H1 (cell line): ENCODE data around the gene ZNF132. TPM values are rescaled to one million over a fixed set of nuclear protein-coding genes. Genes with fewer than 3 reads are reported as not detected.

Experiments
- CTCF ChIA-PET: fragments of 300-600 bp; sonication (Branson Sonifier 250); formaldehyde crosslinking; loops from one replicate; lab custom pipeline; 2021; ENCODE audit not compliant: partially characterized antibody; lab: Charles Lee
- POLR2A ChIA-PET: fragments of 300-600 bp; sonication (Branson Sonifier 250); formaldehyde crosslinking; loops from one replicate; lab custom pipeline; 2021; ENCODE audit warnings: inconsistent platforms; ENCODE audit not compliant: partially characterized antibody; lab: Charles Lee
- DNase-seq, 2 experiments: peaks; one replicate each; pipeline versions ENCODE4 v3.0.0 to v3.0.0-alpha.2; 2010 to 2022; ENCODE audit warnings: low spot score in 2 of 2, low read depth in 1 of 2, mixed read lengths in 1 of 2
- FAIRE-seq: peaks from 2 replicates; lab custom pipeline; 2011; peaks lifted over from hg19 to GRCh38; lab: Jason Lieb, UNC
- H2AFZ ChIP-seq: 2 replicates; pipeline ENCODE4 v1.8.1; 2012; ENCODE audit warnings: low read length, inconsistent platforms
- H2AK5ac ChIP-seq: 2 replicates; pipeline ENCODE4 v1.6.1; 2013; ENCODE audit warnings: low read depth, low read length
- H2BK120ac ChIP-seq: replicated peaks from 2 replicates; pipeline ENCODE3; 2013; ENCODE audit warnings: low read depth, low read length, inconsistent platforms
- H2BK12ac ChIP-seq: 2 replicates; pipeline ENCODE4 v1.6.1; 2013; ENCODE audit warnings: low read depth, low read length
- H2BK15ac ChIP-seq: 2 replicates; pipeline ENCODE4 v1.6.1; 2013; ENCODE audit warnings: low read length
- H2BK20ac ChIP-seq: 2 replicates; pipeline ENCODE4 v1.6.1; 2013; ENCODE audit warnings: low read length
- H2BK5ac ChIP-seq: 2 replicates; pipeline ENCODE4 v1.6.1; 2013; ENCODE audit warnings: low read depth, low read length
- H3K14ac ChIP-seq: 2 replicates; pipeline ENCODE4 v1.6.1; 2013; ENCODE audit warnings: inconsistent platforms; ENCODE audit not compliant: insufficient read length
- H3K18ac ChIP-seq: 2 replicates; pipeline ENCODE4 v1.6.1; 2013; ENCODE audit warnings: low read length; ENCODE audit errors: extremely low read depth
- H3K23ac ChIP-seq: 2 replicates; pipeline ENCODE4 v1.6.1; 2013; ENCODE audit warnings: inconsistent platforms; ENCODE audit not compliant: insufficient read length
- H3K23me2 ChIP-seq: 2 replicates; pipeline ENCODE4 v1.6.1; 2013; ENCODE audit warnings: low read depth, low read length
- H3K27ac ChIP-seq: 2 replicates; pipeline ENCODE4 v1.6.1; 2011; ENCODE audit warnings: low read depth, low read length, inconsistent platforms
- H3K27me3 ChIP-seq, 4 experiments: replicated peaks in 1 of 4; 1 replicate in 1 of 4; 2 replicates in 3 of 4; pipeline versions ENCODE4 v1.6.1 to v1.8.1; 2011 to 2013; ENCODE audit warnings: low read length in 3 of 4, mild to moderate bottlenecking in 3 of 4, inconsistent platforms in 2 of 4, mixed read lengths in 2 of 4, moderate library complexity in 1 of 4; ENCODE audit not compliant: control insufficient read depth in 3 of 4, insufficient read depth in 3 of 4; ENCODE audit errors: extremely low read depth in 1 of 4
- H3K36me3 ChIP-seq, 4 experiments: 2 replicates each; pipeline versions ENCODE4 v1.6.1 to v1.8.1; 2011 to 2013; ENCODE audit warnings: mild to moderate bottlenecking in 4 of 4, low read length in 3 of 4, moderate library complexity in 2 of 4, control low read depth in 1 of 4, inconsistent platforms in 1 of 4; ENCODE audit not compliant: insufficient read depth in 4 of 4, control insufficient read depth in 2 of 4
- H3K4ac ChIP-seq: replicated peaks from 2 replicates; pipeline ENCODE3; 2013; ENCODE audit warnings: low read length, low read depth, mixed read lengths, inconsistent platforms; ENCODE audit not compliant: insufficient read length
- H3K4me1 ChIP-seq, 4 experiments: replicated peaks in 1 of 4; 1 replicate in 1 of 4; 2 replicates in 3 of 4; pipeline versions ENCODE4 v1.6.1 to v1.8.1; 2011 to 2013; ENCODE audit warnings: low read length in 3 of 4, inconsistent platforms in 2 of 4, mixed read lengths in 1 of 4; ENCODE audit not compliant: insufficient read depth in 4 of 4, control insufficient read depth in 3 of 4
- H3K4me2 ChIP-seq, 2 experiments: 2 replicates each; pipeline versions ENCODE4 v1.6.1 to v1.8.1; 2011 to 2013; ENCODE audit warnings: low read depth in 2 of 2, low read length in 2 of 2, control low read depth in 1 of 2, inconsistent platforms in 1 of 2, mild to moderate bottlenecking in 1 of 2; ENCODE audit not compliant: insufficient read depth in 1 of 2
- H3K4me3 ChIP-seq, 4 experiments: fragments of 200-600, 300-600 bp in 1 of 4; sonication (generic), shearing (Covaris generic), sonication (Bioruptor Twin) in 1 of 4; 2 replicates each; pipeline versions ENCODE4 v1.5.1 to v1.8.1; 2011 to 2016; ENCODE audit warnings: low read length in 4 of 4, low read depth in 3 of 4, control low read depth in 2 of 4, inconsistent platforms in 2 of 4, mild to moderate bottlenecking in 2 of 4, mixed read lengths in 1 of 4, moderate library complexity in 1 of 4; ENCODE audit not compliant: insufficient read depth in 2 of 4; ENCODE audit errors: extremely low read depth in 1 of 4
- H3K56ac ChIP-seq: replicated peaks from 2 replicates; pipeline ENCODE3; 2013; ENCODE audit warnings: low read depth, mild to moderate bottlenecking, mixed read lengths, low read length, inconsistent platforms; ENCODE audit not compliant: insufficient read length
- H3K79me1 ChIP-seq: 2 replicates; pipeline ENCODE4 v1.6.1; 2013; ENCODE audit warnings: low read depth, low read length, control low read depth
- H3K79me2 ChIP-seq, 2 experiments: 2 replicates each; pipeline versions ENCODE4 v1.6.1 to v1.8.1; 2012 to 2013; ENCODE audit warnings: low read length in 2 of 2, mild to moderate bottlenecking in 2 of 2, inconsistent platforms in 1 of 2; ENCODE audit not compliant: insufficient read depth in 2 of 2, control insufficient read depth in 1 of 2
- H3K9ac ChIP-seq, 4 experiments: replicated peaks in 1 of 4; 1 replicate in 1 of 4; 2 replicates in 3 of 4; pipeline versions ENCODE4 v1.6.1 to v1.8.1; 2011 to 2013; ENCODE audit warnings: low read depth in 3 of 4, low read length in 3 of 4, control low read depth in 2 of 4, mild to moderate bottlenecking in 2 of 4, moderate library complexity in 2 of 4, inconsistent platforms in 1 of 4; ENCODE audit errors: extremely low read depth in 1 of 4
- H3K9me3 ChIP-seq, 2 experiments: 2 replicates each; pipeline versions ENCODE4 v1.6.1 to v1.8.1; 2012 to 2013; ENCODE audit warnings: mild to moderate bottlenecking in 2 of 2, moderate library complexity in 2 of 2, control low read depth in 1 of 2, inconsistent platforms in 1 of 2, low read depth in 1 of 2, low read length in 1 of 2, mixed read lengths in 1 of 2; ENCODE audit not compliant: insufficient read depth in 2 of 2
- H4K20me1 ChIP-seq, 2 experiments: replicated peaks in 1 of 2; 2 replicates each; pipeline versions ENCODE3 to v1.8.1; 2011 to 2013; ENCODE audit warnings: inconsistent platforms in 2 of 2, low read length in 2 of 2, mild to moderate bottlenecking in 1 of 2; ENCODE audit not compliant: insufficient read depth in 2 of 2, control insufficient read depth in 1 of 2
- H4K5ac ChIP-seq: 2 replicates; pipeline ENCODE4 v1.6.1; 2013; ENCODE audit warnings: low read length, low read depth, mixed read lengths, inconsistent platforms; ENCODE audit not compliant: insufficient read length
- H4K8ac ChIP-seq: 2 replicates; pipeline ENCODE4 v1.8.0; 2013; ENCODE audit warnings: mild to moderate bottlenecking, moderate library complexity, low read length, inconsistent platforms; ENCODE audit not compliant: insufficient read depth; ENCODE audit errors: extremely low read depth
- H4K91ac ChIP-seq: replicated peaks from 2 replicates; pipeline ENCODE3; 2013; ENCODE audit warnings: low read length, mixed read lengths, inconsistent platforms; ENCODE audit not compliant: insufficient read length
- BACH1 ChIP-seq: IDR thresholded peaks from 2 replicates; pipeline ENCODE4 v1.6.1; 2012; ENCODE audit warnings: low read length, improper control_type of control experiment
- BRCA1 ChIP-seq: IDR thresholded peaks from 2 replicates; pipeline ENCODE4 v1.6.1; 2012; ENCODE audit warnings: low read depth, low read length, improper control_type of control experiment
- POU5F1 ChIP-seq: IDR thresholded peaks from 2 replicates; pipeline ENCODE4 v1.6.1; 2011; ENCODE audit warnings: low read depth, mild to moderate bottlenecking, low read length, moderate library complexity
- TEAD4 ChIP-seq: IDR thresholded peaks from 2 replicates; pipeline ENCODE4 v1.6.1; 2012; ENCODE audit warnings: low read depth, low read length, inconsistent platforms, mixed read lengths
- WGBS, 2 experiments: shearing (Covaris generic) in 1 of 2; methylation state at CpG; one replicate each; pipeline versions ENCODE4 v1.1.6 to v1.1.7; 2013 to 2015; ENCODE audit warnings: low lambda C conversion rate in 2 of 2, mixed read lengths in 2 of 2, inconsistent platforms in 1 of 2, low coverage in 1 of 2, missing lambda C conversion rate in 1 of 2; ENCODE audit not compliant: insufficient replicate concordance in 2 of 2, insufficient coverage in 1 of 2, insufficient read length in 1 of 2; ENCODE audit errors: extremely low coverage in 1 of 2, missing lambda C conversion rate in 1 of 2; 5-methylcytosine and 5-hydroxymethylcytosine counted together
- polyA plus RNA-seq, 7 experiments: library from polyadenylated mRNA; depleted of rRNA in 3 of 7; stranded (reverse) in 5 of 7; unstranded in 2 of 7; fragments of >200 nt in 5 of 7; fragments of 200-250 nt in 2 of 7; gene quantifications; 1 replicate in 5 of 7; 2 replicates in 1 of 7; 4 replicates in 1 of 7; pipeline versions ENCODE4 v1.2.1 to v1.2.3, GENCODE V29; 2011 to 2013; ENCODE audit warnings: missing spikeins in 2 of 7, mixed read lengths in 2 of 7
- total RNA-seq: library from RNA; stranded (reverse); fragmentation: NEBNext Ultra II Directional; extraction: Animal tissue kit (Norgen Biotek cat#: 25700); gene quantifications from 2 replicates; pipeline ENCODE4 v1.2.1, GENCODE V29; 2021

Gene ZNF132
- total and polyA plus RNA-seq, 2 of the 8 experiments (the other 6 are each of a cell fraction or from before 2014, with no cell fraction given) = 0.89 to 1.9 TPM

DNA sequence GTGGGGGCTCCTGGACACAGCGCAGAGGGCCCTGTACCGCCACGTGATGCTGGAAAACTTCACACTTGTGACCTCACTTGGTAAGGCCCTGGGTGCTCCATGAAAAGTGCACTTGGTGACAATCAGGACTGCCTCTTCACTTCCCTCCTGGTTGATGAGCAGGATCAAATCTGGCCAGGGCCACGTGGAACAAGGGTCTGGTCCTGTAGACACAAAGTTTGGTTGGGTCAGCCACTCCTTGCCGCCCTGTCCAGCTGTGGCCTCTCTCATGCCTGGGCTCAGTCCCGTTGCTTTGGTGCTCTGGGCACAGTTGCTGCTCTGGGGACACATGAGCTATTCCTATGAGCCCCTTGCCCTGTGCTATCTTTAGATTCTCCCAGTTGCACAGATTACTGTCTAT lies 13.8 kb upstream of the ZNF132 start:
- H3K14ac ChIP-seq = no peak overlapping the region
- no peak overlapping the region for H2BK5ac ChIP-seq
- ChIA-PET CTCF (interaction anchor here (1.0 to 1.9 kb wide), 4 partner anchors 12 to 127 kb away, joined by 3 to 5 read pairs (median 3); no protein-coding TSS in a partner anchor), POLR2A (interaction anchor here (1.5 to 1.7 kb wide), 2 partner anchors 23 to 58 kb away, joined by 3 to 6 read pairs; partner anchors contain the start of gene RNF225)
- H3K36me3 ChIP-seq = peaks cover 0 to 5% (median 2%) of the 10 kb centered on the region in 4 experiments; a peak in 3 of 8 replicates
- H4K5ac ChIP-seq = no peak overlapping the region
- no peak for TF ChIP-seq TEAD4
- no peak for TF ChIP-seq BACH1
- no peak for TF ChIP-seq POU5F1
- TF ChIP-seq BRCA1 = no peak
- no peak overlapping the region for H3K4me2 ChIP-seq
- H3K18ac ChIP-seq = no peak overlapping the region
- H3K4me1 ChIP-seq = no peaks in the 10 kb centered on the region
- no peak for DNase-seq
- no peaks in the 10 kb centered on the region for H4K20me1 ChIP-seq
- no peak overlapping the region for H4K8ac ChIP-seq
- H3K9ac ChIP-seq = no peak overlapping the region
- no peak overlapping the region for H2BK20ac ChIP-seq
- H3K9me3 ChIP-seq = peaks cover 8 to 10% of the 10 kb centered on the region in 2 experiments
- 95% methylated on average over 6 of the region's 6 CpGs; no CpG with 5 or more reads in 1 of the 2 experiments for WGBS, 2 experiments
- no peak overlapping the region for H3K4me3 ChIP-seq
- FAIRE-seq = no peak
- no peaks in the 10 kb centered on the region for H3K79me1 ChIP-seq
- peaks cover 5% of the 10 kb centered on the region; the same call in 1 of the 2 replicates for H3K23me2 ChIP-seq
- no peak overlapping the region for H2BK120ac ChIP-seq
- no peak overlapping the region for H3K27ac ChIP-seq
- H3K79me2 ChIP-seq = no peaks in the 10 kb centered on the region; a peak in 1 of 4 replicates
- peaks cover 0 to 12% (median 6%) of the 10 kb centered on the region in 4 experiments; a peak in 3 of 7 replicates for H3K27me3 ChIP-seq
- no peak overlapping the region for H2AFZ ChIP-seq
- H3K56ac ChIP-seq = no peak overlapping the region
- no peak overlapping the region for H2AK5ac ChIP-seq
- no peak overlapping the region for H3K4ac ChIP-seq
- H2BK12ac ChIP-seq = no peak overlapping the region
- no peak overlapping the region for H4K91ac ChIP-seq
- H3K23ac ChIP-seq = no peak overlapping the region
- no peak overlapping the region for H2BK15ac ChIP-seq
